Stimulated activated CD8-positive, alpha-beta memory T cell treated with anti-CD3 and anti-CD28 coated beads, Interleukin-7, amount 100 ng/mL, for 4 hours (primary cell): ENCODE results near the gene CDH13.

ENCODE experiments used
- DNase-seq, 2 donors: peaks; one replicate each; pipeline ENCODE4 v3.0.0-alpha.2; 2020; ENCODE audit warnings: low read depth in 2 of 2

Gene CDH13

DNA sequence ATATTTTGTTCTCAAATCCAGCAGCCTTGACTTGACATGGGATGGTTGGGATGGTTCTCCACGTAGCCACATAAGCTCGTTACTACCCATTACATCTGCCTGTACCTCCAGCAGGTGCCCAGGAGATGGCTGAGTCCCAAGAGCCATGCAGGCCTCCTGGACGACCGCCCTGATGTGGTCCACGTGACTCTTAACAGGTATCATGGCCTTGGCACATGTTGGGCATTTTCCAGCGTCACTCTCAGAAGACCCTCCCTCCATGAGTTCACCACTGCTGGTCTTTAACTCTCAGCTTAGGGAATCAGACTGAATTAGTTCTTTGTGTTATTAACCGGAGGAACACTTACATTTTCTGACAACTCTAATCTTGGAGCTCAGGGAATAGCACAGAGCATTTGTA, 161.5 kb downstream of the CDH13 start:
- DNase-seq: no peak

DNA sequence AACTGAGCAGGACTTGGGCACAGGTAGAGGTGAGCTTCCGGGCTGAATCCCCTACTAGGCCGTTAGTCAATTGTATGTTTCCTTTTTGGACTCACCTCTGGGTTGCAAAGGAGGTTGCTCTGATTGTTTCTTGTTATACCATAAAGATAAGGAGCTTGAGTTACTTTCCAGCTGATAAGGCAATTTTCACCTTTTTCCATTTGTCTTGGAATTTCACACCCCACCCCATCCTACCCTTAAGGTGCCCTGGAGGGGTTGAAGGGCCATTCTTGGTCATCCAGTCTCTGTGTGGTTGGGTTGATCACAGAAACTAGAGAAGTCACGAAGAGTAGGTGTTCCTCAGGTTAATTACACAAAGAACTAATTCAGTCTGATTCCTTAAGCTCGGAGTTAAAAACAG, 162.2 kb downstream of the CDH13 start:
- no peak for DNase-seq

DNA sequence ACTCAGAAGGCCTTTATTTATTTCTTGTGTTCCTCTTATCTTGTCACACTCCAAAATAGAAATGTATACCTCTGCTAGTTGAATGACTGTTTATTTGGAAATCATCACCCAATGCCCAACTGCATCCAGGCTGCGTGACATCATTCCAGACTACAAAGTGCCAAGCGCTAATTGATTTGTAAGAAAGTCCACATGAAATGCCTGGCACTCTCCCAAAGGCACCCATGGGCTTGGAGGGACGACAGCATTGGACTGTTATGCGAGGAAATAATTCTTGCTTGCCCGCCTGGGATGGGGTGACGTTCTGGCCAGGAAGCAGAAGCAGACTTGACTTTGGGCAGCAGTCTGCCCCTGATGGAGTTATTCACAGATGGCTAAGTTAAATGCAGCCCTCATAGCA, 165.9 kb downstream of the CDH13 start:
- no peak for DNase-seq

DNA sequence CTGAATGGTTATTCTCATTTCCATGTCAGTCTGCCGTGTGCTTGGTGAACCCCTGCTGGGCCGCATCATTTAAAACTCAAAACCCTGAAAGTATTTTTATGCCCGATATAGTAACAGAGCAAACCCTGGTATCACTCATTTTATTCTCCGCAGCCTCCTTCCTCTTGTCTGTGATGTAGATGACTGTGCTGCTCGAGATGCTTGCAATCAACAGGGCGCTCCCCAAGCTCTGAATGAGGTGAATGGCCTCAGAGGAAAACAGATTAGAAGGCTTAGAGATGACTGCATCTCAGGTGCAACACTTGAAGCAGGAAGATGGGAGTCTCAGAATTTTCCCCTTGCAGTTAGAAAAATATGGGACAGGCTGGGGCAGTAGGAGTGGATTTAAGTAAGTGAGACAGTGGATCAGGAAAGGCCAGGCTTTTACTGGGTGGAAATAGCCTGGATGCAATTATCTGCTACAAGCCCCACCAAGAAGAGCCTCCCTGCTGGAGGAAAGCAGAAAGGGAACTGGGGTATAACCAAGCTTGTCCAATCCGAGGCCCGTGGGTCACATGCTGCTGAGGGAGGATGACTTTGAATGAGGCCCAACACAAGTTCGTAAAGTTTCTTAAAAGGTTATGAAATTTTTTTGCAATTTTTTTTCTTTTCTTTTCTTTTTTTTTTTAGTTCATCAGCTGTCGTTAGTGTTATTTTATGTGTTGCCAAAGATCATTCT, 166.9 kb downstream of the CDH13 start:
- DNase-seq: no peak

DNA sequence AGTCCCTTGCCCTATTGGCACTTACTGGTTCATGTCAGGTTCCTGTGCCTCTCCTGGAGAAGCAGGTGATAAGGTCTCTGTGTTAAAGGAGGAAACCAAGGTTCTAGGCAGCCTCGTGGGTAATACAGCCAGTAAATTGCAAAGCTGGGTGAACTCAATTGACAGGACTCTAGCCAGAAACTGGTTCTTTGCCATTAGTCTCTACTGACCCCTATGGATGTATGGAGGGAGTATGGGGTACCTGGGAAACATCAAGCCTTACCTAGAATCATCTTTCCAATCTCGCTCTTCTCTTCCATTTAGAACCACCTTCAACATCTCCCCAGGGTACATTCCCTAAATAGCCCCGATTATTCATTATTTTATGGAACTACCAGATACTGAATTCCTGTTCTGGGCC, 169.3 kb downstream of the CDH13 start:
- DNase-seq: no peak

DNA sequence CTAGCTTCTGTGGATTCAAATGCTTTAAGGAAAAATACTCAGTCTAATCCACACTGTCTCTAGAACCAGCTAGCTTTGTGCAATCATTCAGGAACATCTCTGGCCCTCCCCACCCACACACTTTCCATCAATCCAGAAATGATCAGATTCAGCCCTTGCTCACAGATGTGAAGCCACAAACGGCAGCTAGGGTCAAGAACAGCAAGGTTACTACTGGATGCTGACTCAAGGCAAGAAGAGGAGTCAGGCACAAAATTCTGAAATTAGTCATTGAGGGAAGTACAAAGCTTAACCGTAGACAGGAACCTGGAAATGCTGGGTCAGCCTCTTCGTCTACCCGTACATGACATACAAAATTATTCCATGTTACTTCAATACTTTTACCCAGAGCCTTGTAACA, 174.6 kb downstream of the CDH13 start:
- DNase-seq: no peak

DNA sequence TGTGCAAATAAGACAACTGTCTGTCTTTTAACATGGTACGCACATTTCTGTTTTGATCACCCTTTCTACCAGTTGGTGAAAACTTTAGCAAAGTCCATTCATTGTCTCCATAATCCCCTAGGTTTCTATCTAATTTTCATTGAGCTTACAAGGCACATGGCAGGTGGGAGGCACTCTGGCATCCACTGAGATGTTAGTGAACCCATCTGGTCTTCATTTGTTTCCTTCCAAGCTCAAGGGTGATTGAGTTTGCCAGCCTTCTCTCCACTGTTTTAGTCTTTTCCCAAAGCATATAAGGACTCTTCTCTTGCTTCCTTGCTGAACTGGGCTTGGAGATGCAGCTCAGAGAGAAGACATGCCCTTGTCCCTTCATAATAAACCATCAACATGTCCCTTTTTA, 179.1 kb downstream of the CDH13 start:
- DNase-seq: no peak

DNA sequence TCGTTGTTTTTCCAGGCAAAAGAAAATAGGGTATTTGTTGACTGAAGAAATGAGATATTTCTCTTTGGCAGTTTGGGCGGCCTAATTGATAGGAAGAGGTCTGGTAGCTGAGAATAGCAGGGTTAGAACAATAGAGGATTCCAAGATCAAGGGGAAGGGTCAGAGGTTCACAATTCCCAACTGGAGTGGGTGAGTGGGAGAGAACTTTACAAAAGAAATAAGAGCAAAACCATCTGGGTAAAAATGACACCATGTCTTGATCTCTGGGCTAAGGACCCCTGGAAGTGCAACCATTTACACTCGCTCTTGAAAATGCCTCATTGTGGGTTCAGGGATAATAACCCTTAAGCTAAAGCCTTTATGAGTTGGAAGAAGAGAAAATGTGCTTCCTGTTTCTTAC, 180.5 kb downstream of the CDH13 start:
- no peak for DNase-seq

DNA sequence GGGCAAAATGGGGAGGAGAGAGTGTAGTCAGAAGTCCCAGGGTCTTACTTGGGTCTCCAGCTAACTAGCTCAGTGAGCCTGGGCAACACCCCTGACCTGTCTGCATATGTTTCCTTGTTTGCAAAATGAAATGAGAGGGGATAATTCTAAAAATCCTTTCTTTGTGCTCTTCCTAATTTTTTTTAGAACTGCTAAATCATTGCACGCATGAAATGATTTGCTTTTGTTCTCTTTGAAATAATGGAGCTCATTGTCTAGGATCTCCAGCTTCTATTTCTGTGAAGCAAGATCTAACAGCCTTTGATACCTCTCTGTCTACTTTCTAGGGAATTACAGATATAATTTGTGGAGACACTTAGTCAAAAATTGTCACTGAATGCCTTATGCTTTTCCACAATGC, 181.3 kb downstream of the CDH13 start:
- no peak for DNase-seq

DNA sequence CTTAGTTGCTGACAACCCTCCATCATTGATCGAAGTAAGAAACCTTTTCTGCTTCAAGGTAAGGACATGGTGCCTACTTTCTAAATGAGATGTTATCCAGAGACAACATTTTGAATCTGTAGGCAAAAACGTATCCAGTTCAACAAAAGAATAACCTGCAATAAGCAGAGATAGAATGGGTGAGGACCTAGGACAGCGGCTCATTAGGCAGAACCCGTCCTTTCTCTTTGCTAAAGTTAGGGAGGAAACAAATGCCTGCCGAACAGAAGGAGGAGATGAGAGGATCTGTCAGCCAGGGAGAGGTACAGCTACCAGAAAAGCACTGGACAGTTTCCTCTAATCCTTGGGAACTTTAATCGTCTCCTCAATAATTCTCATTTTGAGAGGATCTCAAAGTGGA, 183.3 kb downstream of the CDH13 start:
- DNase-seq: no peak

DNA sequence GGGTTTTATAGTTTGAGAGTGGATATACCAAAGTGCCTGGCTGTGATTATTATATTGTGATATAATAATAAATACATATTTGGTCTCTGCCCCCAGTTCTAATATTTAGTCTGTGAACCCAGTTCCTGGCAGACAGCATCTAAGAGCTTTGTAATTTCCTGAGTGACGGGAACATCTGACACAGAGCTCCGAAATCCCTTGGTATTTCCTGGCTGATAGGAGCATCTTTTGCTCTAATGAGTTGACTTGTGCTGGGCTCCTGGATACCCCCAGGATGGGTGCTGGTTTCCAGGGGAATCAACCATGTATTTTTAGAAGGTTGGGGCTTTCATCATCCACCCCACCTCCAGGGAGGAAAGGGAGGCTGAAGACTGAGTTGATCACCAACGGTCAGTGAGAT, 187.3 kb downstream of the CDH13 start:
- no peak for DNase-seq

DNA sequence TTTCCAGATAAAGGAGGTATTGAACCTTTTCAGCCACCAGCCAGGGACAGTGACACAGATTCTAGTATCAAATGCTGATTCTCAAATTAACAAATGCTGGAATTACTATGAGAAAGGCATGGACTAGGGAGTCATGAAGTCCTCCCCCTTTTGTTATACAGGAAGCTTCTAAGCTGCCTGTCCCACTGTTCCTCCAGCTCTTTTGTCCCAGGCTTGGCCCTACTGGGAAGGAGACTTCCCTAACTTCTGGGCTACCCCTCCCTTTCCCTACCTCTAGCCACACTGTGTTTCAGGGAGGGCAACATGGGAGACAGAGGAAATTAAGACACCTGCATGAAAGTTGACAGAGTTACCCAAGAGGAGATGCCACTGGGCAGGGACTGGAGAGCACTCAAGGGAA, 192.5 kb downstream of the CDH13 start:
- DNase-seq: no peak

DNA sequence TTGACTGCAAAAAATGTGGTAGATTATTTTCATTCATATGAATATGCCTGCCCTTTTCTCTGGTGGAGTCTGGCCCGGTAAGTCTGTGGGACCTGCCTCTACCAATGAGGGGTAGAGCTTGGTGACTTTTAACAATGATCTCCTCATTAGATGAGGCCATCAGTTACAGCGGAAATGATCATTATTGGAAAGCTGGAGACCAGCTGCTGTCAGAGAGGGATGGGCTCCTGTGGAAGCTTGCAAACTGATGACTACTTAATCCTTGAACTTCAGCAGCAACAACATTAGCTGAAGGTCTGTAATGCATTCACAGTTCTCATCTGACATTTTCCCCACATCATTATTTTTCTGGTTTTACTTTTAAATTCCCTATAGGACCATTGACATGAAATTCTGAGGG, 194.1 kb downstream of the CDH13 start:
- DNase-seq: no peak

DNA sequence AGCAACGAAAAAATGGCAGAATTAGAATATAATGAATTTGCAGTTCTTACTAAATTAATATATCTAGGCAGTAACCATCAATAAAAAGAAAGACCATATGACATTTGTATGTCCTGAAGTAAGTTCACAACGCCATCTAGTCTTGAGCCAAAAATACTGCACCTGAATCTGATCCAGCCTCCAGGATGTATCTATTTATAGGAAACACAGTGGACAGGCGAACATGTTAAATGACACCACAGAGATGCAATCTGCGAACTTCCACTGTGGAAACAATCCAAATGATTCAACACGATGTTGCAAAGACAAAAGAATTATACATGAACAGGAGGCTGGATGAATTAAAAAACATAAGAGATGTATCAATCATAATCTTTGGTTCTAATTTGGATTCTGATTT, 197.6 kb downstream of the CDH13 start:
- DNase-seq: no peak

DNA sequence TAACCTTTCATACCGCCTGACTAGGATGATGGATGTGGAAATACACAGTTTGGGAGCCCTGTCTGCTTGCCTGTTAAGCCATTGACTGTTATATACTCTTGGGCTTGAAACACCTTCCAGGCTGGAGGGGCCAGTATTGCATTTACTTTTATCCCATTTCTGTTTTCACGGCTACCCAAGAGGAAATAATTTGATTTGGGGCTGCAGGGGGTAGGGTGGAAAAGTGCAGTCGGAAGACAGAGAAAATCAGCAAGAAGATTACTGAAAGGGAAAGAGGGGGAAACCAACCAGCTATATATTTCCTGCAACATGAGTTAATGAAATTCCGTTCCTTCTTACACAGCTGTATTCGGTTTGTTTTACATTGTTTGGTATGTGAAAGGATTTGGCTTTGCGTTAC, 202.5 kb downstream of the CDH13 start:
- DNase-seq: no peak

DNA sequence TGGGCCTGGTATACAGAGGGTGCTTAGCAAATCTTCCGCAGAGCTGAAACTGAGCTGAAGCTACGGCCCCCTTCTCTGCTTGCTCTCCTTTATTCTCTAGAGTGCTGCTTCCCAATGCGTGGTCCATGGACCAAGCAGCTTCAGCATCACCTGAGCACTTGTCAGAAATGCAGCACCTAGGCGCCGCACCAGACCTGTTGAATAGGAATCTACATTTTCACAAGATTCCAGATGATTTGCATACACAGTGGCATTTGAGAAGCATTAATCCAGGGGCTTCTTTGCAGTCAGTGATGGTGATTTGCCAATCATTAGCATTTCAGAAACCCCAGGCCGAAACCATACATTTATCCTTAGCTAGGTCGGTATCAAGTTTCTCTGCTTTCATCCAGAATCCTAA, 204.2 kb downstream of the CDH13 start:
- no peak for DNase-seq

DNA sequence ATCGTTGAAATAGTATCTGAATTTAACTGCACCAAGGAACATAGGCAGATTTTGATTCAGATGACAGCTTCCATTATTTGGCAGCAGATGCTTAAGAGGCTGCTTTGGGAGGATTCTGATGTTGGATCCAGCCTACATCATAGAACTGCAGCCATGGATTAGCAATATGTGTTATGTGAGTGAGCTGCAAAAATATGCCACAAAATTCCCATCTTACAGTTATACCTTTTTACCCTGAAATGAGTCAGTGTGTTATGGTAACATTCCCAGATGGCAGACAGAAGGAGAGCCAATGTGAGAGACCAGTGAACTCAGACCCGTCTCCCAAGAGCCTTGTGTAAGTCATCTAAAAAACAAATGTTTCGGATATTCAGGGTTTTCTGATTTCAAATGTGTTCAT, 206.1 kb downstream of the CDH13 start:
- no peak for DNase-seq

DNA sequence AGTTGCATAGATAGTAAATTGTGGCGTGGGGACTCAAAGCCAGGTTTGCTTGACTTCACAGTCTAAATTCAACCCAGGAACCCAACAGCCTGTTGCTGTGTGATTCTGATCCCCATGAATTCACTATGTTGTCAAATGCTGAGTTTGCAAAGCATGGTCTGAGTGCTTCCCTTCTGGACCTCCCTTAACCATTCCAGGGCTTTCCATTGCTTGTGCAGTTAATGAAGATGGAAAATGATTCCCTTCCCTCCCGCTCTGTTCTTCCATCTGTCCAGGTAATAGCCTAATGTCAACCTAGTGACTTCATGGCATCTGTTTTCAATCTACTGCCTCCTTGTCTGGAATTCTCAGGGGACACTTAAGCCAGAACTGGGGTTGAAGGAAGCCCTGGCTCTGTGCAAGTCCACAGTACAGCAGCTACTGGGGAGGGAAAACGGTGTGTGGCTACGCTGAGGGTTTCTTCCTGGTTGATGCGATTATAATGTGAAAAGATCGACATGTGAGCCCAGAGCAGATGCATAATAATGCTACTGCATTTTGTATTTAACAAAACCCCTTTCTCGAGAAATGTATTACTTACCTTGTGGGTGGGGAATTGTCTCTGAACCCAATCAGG, 206.7 kb downstream of the CDH13 start:
- DNase-seq: no peak

DNA sequence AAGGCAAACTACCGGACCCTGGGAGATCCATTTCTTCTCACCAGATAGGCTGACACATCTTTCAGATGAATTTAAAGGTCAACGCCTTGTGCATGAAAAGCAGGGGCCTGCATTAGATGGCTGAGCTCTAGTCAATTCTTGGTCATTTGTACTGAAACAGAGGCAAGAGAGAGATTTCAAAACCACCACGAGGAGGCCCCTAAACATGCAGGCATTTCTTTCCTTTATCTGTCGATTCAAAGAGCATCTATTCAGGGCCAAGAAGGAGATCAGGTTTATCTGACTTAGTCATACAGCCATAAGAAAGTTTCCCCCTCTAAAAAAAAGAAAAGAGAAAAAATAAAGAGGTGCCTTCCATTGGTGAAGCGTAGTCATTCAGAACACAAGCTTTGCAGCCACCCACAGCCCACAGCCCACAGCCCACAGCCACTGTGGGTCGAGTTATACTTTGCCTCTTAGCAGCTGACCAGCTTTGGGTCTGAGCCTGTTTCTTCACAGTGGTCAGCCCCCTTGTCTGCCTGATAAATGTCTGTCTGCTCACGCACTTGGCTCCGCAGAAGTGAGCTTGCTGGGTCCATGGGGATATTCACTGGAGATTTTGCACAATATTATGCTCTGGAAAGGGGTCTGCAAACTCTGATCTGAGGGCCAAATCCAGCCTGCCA, 207.5 kb downstream of the CDH13 start:
- DNase-seq: no peak

DNA sequence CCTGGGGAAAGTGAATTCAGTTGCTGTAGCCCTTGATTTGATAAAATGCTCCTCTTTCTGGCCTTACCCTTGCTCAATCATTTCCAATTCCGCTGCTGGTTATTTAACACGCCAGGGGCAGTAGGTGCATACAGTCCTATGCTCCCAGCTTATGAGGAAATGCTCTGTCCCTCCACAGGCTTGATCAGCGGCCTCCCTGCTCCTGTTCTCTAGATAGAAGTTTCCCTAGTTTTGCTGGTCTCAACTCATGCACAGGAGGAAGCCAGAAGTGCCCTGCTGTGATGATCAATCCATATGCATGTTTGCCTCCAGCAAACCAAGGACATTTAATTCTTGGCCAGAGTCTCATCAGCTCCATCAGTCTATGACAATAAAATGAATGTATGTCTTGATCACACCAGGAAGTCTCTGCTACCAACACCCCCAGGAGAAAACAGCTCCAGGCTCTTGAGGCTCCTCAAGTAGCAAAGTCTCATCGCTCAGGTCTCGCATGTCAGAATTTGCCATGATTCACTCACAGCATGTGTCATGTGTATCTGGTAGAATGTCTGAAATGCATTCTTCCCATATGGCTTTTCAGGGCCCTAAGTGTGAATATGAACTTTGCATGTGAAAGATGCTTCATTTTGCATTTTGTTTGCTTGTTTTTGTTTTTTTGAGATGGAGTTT, 208.9 kb downstream of the CDH13 start:
- no peak for DNase-seq

DNA sequence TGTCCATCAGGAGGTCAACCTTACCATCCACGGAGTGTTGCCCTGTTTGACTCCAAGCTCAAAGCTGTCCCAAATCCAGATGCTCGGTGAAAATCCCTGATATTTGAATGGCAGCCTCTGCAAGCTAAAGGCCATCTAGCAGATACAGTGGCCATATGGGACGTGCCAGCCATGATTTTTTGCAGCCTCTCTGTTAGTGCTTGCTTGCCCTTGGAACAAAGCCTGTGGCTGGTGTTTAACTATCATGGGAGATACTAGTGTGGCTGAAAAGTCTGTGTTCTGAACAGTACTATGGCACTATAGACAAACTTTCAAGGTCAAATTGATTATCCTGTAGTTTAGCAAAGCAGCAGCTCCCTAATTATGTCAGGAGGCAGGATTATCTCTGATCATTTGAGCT, 214.3 kb downstream of the CDH13 start:
- DNase-seq: no peak

DNA sequence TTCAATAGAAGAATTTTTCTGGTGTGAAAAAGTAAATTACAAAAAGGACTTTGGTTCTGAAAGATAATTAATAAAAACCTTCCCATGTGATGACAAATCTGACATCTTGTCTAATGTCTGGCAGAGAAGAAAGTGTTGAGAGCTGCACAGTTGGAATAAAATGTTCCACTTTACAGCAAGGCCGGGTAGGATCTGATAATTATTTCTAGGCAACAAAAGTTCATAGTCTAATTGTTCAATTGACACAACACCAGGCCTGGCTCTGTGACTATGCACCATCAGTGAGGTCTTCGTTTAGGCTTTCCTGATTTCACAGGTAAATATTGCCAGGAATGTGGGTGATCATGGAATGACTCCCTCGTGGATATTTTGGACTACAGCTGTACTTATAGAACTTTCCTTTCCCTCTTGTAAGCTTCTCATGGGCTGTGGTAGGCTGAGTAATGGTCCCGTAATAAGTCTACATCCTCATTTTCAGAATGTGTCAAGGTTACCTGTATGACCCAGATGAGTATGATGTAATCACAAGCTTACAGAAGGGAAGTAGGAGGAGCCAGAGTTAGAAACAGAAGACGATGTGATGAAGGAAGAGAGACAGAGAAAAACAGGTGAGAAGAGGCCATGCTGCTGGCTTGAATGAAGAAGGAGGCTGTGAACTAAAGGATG, 217.0 kb downstream of the CDH13 start:
- DNase-seq: no peak
